ES-I3 (cell line): Measurements from ENCODE around the gene SLA2.

Source experiments
- H3K36me3 ChIP-seq: 2 replicates; pipeline ENCODE4 v1.6.1; 2013; ENCODE audit warnings: mild to moderate bottlenecking, low read length, control low read depth, moderate library complexity; ENCODE audit not compliant: insufficient read depth
- H3K4me1 ChIP-seq: 2 replicates; pipeline ENCODE4 v1.6.1; 2013; ENCODE audit warnings: mild to moderate bottlenecking, control low read depth, low read length; ENCODE audit not compliant: insufficient read depth
- H3K9ac ChIP-seq: 2 replicates; pipeline ENCODE4 v1.6.1; 2013; ENCODE audit warnings: low read depth, mild to moderate bottlenecking, low read length, moderate library complexity
- H3K9me3 ChIP-seq: 2 replicates; pipeline ENCODE4 v1.6.1; 2013; ENCODE audit warnings: mild to moderate bottlenecking, low read length, moderate library complexity; ENCODE audit not compliant: control insufficient read depth, insufficient read depth

The SLA2 gene

DNA sequence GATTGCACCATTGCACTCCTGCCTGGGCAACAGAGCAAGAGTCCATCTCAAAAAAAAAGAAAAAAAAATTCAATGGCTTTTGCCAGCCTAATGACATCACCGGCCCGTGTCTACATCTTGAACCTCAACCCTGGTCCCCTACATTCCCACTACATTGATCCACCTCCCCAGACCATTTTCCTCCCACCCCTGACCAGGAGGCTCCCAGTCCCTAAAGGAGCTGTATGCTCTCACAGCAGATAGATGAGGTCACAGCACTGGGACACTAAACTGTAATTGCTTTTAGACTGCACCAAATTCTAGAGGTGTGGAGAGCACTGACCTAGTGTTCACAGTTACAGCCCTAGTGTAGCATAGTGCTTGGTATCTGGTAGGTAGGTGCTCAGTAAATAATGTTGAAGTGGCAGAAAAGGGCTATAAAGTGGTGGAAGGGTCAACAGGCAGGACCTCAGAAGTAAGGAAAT, 61.9 kb downstream of the SLA2 start:
- H3K36me3 ChIP-seq, result peaks cover 6% of the 10 kb centered on the region; the same call in 1 of the 2 replicates
- no peaks in the 10 kb centered on the region for H3K9me3 ChIP-seq
- peaks cover 30% of the 10 kb centered on the region for H3K4me1 ChIP-seq
- no peak overlapping the region; the same call in 1 of the 2 replicates for H3K9ac ChIP-seq

DNA sequence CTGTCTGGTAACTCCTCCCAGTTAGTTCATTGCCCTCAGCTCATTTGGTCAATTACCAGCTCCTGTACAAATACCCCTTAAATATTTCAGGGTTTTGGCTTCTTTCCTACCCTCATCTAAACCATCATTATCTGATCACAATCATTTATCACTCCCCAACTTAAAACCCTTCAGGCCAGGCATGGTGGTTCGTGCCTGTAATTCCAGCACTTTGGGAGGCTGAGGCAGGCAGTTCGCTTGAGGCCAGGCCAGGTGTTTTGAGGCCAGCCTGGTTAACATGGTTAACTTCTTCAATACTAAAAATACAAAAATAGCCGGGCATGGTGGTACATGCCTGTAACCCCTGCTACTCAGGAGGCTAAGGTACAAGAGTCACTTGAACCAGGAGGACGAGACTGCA, 63.2 kb downstream of the SLA2 start:
- H3K36me3 ChIP-seq, result peaks cover 6% of the 10 kb centered on the region; the same call in 1 of the 2 replicates
- peaks cover 30% of the 10 kb centered on the region for H3K4me1 ChIP-seq
- H3K9ac ChIP-seq, result no peak overlapping the region
- H3K9me3 ChIP-seq, result no peaks in the 10 kb centered on the region

DNA sequence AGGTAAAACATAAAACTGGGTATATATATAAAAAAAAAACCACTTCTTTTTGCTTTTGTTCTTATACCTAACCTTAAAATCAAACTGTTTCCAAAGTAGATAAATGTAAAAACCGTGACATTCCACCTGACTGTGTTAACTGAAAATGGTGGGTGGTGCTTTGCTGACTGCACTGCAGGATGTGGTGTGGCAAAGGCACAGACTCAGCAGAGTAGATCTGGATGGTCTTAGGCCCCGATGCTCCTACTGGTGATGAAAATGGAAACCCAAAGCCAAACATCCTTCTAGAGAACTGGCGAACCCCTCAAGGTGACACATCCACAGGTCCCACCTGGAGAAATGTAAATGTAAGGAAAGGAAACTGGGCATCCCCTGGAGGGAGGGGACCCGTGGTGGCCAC, 63.7 kb downstream of the SLA2 start:
- Histone ChIP-seq H3K9ac (no peak overlapping the region), H3K9me3 (no peaks in the 10 kb centered on the region), H3K4me1 (peaks cover 25% of the 10 kb centered on the region), H3K36me3 (peaks cover 6% of the 10 kb centered on the region; the same call in 1 of the 2 replicates)

DNA sequence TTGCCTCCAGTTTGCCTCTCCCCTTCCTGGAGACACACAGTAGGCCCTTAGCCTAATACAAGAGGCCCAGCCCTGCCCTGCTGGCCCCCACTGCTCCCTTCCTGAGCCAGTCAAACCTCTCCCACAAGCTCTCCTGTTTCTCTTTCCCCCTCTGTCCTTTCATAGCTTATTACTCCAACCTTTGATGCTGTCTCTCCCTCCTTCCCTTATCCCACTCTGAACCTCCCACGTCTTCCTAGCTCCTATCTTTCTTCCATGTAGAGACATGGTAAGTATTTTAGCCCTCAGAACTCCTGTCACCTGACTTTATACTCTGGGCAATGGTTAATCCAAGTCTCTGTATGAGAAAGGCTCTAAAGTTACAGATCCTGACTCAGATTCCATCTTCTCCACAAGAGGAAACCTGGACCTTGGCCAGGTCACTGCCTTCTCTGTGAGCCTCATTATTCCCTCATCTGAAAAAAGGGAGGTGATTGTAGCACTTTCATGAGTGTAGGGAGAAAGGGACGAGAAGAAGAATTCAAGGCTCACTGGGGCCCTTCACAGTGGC, 65.9 kb downstream of the SLA2 start:
- H3K4me1 ChIP-seq, result peaks cover 20% of the 10 kb centered on the region
- H3K9me3 ChIP-seq, result no peaks in the 10 kb centered on the region
- H3K36me3 ChIP-seq, result peaks cover 6% of the 10 kb centered on the region; the same call in 1 of the 2 replicates
- H3K9ac ChIP-seq, result no peak overlapping the region

GRCh38 chr20:36578356-36579041, 67.5 kb downstream of the SLA2 start:
- H3K36me3 ChIP-seq, result peaks cover 6% of the 10 kb centered on the region; the same call in 1 of the 2 replicates
- H3K9ac ChIP-seq, result no peak overlapping the region

GRCh38 chr20:36576081-36576445, 69.9 kb downstream of the SLA2 start:
- Histone ChIP-seq H3K9me3 (no peaks in the 10 kb centered on the region), H3K4me1 (peaks cover 9% of the 10 kb centered on the region; the same call in 1 of the 2 replicates), H3K9ac (no peak overlapping the region), H3K36me3 (peaks cover 2% of the 10 kb centered on the region; the same call in 1 of the 2 replicates)

More at GRCh38 chr20:36578356-36579041, 67.5 kb downstream of the SLA2 start:
- Histone ChIP-seq H3K9me3 (no peaks in the 10 kb centered on the region), H3K4me1 (peaks cover 9% of the 10 kb centered on the region; the same call in 1 of the 2 replicates)

DNA sequence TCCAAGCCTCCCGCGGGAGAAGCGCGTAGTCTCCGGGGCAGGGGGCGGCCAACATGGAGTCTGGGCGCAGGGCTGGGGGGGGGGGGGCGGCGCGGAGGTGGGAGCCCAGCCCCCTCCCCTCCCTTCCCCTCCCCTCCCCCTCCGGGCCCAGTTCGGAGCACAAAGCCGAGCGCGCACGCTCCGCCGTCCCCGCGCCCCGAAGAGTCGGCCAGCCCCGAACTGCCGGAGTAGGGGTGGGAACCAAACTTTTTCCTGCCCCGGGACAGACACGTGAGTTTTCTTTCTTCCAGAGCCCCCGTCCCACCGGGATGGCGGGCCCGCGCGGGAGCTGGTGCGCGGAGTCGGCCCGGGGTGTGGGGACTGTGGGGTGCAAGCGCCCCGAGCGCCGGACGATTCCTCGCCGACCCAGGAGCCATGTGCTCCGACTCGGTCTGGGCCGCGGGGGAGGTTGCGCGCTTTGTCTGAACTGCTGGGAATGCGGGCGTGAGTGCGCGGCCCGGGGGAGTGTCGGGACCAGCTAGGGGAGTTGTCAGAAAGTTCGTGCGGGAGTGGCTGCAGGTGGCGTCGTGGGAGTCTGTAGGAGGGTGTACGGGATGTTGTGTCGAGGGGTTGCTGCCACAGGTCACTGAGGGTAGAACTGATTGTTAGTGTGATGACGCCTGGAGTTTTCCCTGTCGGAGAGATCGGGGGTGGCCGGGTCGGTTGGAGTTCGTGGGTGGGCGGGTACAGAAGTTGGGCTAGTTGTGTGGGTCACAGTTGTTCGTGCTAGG, 71.4 kb downstream of the SLA2 start:
- no peaks in the 10 kb centered on the region; the same call in 1 of the 2 replicates for H3K36me3 ChIP-seq

GRCh38 chr20:36573798-36574365, 72.1 kb downstream of the SLA2 start:
- peak overlapping the region; percentile 88 for H3K9ac ChIP-seq
- no peaks in the 10 kb centered on the region for H3K9me3 ChIP-seq
- peaks cover 20% of the 10 kb centered on the region; the same call in 1 of the 2 replicates for H3K4me1 ChIP-seq
- H3K36me3 ChIP-seq, result no peaks in the 10 kb centered on the region; the same call in 1 of the 2 replicates

More for the DNA sequence above, 71.4 kb downstream of the SLA2 start:
- peaks cover 19% of the 10 kb centered on the region; the same call in 1 of the 2 replicates for H3K4me1 ChIP-seq
- no peaks in the 10 kb centered on the region for H3K9me3 ChIP-seq
- H3K9ac ChIP-seq, result peak overlapping the region; percentile 88

GRCh38 chr20:36573103-36573797, 72.7 kb downstream of the SLA2 start, which contains the start of gene TGIF2:
Gene TGIF2, plus strand, starts transcription at chr20:36573597. Its CDS starts 5,178 bp downstream, at chr20:36578775.
- no peaks in the 10 kb centered on the region for H3K9me3 ChIP-seq

GRCh38 chr20:36572701-36573102, 73.3 kb downstream of the SLA2 start:
- H3K36me3 ChIP-seq, result no peaks in the 10 kb centered on the region
- peaks cover 20% of the 10 kb centered on the region; the same call in 1 of the 2 replicates for H3K4me1 ChIP-seq
- H3K9me3 ChIP-seq, result no peaks in the 10 kb centered on the region
- H3K9ac ChIP-seq, result peak overlapping the region; percentile 86

More at GRCh38 chr20:36573103-36573797, 72.7 kb downstream of the SLA2 start, which contains the start of gene TGIF2:
- no peaks in the 10 kb centered on the region for H3K36me3 ChIP-seq
- H3K4me1 ChIP-seq, result peaks cover 20% of the 10 kb centered on the region; the same call in 1 of the 2 replicates
- H3K9ac ChIP-seq, result peak within 1 kb of the TSS; percentile 88

DNA sequence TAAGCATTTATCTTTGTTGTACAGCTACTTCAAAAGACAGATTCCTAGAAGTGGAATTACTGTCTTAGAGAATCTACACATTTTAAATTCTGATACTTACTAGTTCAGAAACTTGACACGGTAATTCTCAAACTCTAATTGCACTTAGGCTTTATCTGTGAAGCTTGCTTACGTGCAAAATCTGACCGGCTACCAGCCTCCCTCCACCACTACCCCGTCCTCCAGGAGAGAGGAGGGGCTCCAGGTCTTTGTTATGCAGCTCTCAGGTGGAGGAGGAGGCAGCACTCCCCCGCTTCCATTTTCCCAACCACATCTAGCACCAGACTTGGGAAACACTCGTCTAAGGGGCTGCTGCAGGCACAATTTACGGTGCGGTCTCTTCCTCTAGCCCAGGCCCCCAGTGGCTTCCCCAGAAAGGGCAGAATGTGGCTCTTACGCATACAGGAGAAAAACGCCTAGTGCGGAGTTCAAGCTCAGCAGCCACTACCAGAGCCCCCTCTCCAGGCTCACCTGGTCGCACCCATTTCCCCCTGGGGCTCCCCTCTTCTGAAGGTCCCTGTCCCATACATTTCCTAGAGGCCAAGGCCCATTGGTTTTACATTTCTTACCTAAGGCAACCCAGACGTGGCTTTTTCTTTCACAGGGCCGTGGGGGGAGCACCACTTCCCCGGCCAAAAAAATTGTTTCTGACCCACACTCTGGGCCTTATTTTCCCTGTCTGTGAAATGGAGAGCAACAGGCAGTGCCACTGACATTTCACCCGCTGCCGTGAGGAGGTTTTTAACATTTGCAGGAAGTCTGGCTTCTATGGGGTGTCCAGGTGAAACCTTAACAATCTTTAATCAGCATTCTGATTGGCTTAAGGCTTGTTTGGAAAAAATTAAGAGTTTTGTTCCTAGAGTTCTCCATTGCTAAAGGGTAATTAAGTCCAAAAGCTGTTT, 74.2 kb downstream of the SLA2 start:
- Histone ChIP-seq H3K9me3 (no peaks in the 10 kb centered on the region), H3K36me3 (no peaks in the 10 kb centered on the region), H3K9ac (peak overlapping the region; percentile 86), H3K4me1 (peaks cover 20% of the 10 kb centered on the region; the same call in 1 of the 2 replicates)

- Histone ChIP-seq H3K9ac (no peak overlapping the region), H3K4me1 (peaks cover 11% of the 10 kb centered on the region; the same call in 1 of the 2 replicates), H3K36me3 (no peaks in the 10 kb centered on the region), H3K9me3 (no peaks in the 10 kb centered on the region)
Measured at GRCh38 chr20:36569847-36570429, 76.1 kb downstream of the SLA2 start.
